GM18907 (cell line): ENCODE results near the gene STX8.

Experiments used
- ATAC-seq: cut with Tn5 transposase; IDR thresholded peaks from one replicate; pipeline ENCODE4 v1.9.1; 2021; ENCODE audit warnings: mild to moderate bottlenecking, moderate library complexity; ENCODE audit not compliant: unreplicated experiment

Gene STX8

GRCh38 chr17:9446528-9446927, 129.1 kb downstream of the STX8 start:
- no peak for ATAC-seq

- no peak for ATAC-seq
Measured at GRCh38 chr17:9445424-9445823, 130.2 kb downstream of the STX8 start.

GRCh38 chr17:9444687-9445086, 130.9 kb downstream of the STX8 start:
- no peak for ATAC-seq

GRCh38 chr17:9443811-9444210, 131.8 kb downstream of the STX8 start:
- no peak for ATAC-seq

- ATAC-seq = no peak
Measured at GRCh38 chr17:9439851-9440250, 135.8 kb downstream of the STX8 start.

- no peak for ATAC-seq
Measured at GRCh38 chr17:9436630-9437029, 139.0 kb downstream of the STX8 start.

- no peak for ATAC-seq
Measured at GRCh38 chr17:9435165-9435564, 140.5 kb downstream of the STX8 start.

GRCh38 chr17:9434642-9435057, 141.0 kb downstream of the STX8 start:
- ATAC-seq = no peak

GRCh38 chr17:9432934-9433421, 142.6 kb downstream of the STX8 start:
- peak; percentile 40 for ATAC-seq

GRCh38 chr17:9432134-9432885, 143.3 kb downstream of the STX8 start:
- ATAC-seq = peak; percentile 79

- ATAC-seq = no peak
Measured at GRCh38 chr17:9431620-9432019, 144.0 kb downstream of the STX8 start.

- no peak for ATAC-seq
Measured at GRCh38 chr17:9427465-9428315, 147.9 kb downstream of the STX8 start.

- ATAC-seq = no peak
Measured at GRCh38 chr17:9424071-9424640, 151.5 kb downstream of the STX8 start.

- no peak for ATAC-seq
Measured at GRCh38 chr17:9421525-9421924, 154.1 kb downstream of the STX8 start.

- ATAC-seq = no peak
Measured at GRCh38 chr17:9419932-9420453, 155.6 kb downstream of the STX8 start.

- ATAC-seq = peak; percentile 96
Measured at GRCh38 chr17:9414471-9414870, 161.1 kb downstream of the STX8 start.

GRCh38 chr17:9410737-9411136, 164.9 kb downstream of the STX8 start:
- no peak for ATAC-seq

- ATAC-seq = no peak
Measured at GRCh38 chr17:9410301-9410700, 165.3 kb downstream of the STX8 start.

- no peak for ATAC-seq
Measured at GRCh38 chr17:9409878-9410277, 165.7 kb downstream of the STX8 start.

- ATAC-seq = no peak
Measured at GRCh38 chr17:9408868-9409829, 166.5 kb downstream of the STX8 start.
